ENCODE measurements around the gene RPGRIP1.
"Not testable (repeated sequence)": the region's sequence is repeated elsewhere in the genome, so short reads cannot be mapped to it uniquely, and the experiment has no call there.

RPGRIP1 gene

GRCh38 chr14:21302013-21302835, 22.3 kb downstream of the RPGRIP1 start:
- no peak for DNase-seq (ENCODE audit: low read depth)

GRCh38 chr14:21302836-21303140, 22.9 kb downstream of the RPGRIP1 start:
- DNase-seq (ENCODE audit: low read depth), result not testable (repeated sequence)

DNA sequence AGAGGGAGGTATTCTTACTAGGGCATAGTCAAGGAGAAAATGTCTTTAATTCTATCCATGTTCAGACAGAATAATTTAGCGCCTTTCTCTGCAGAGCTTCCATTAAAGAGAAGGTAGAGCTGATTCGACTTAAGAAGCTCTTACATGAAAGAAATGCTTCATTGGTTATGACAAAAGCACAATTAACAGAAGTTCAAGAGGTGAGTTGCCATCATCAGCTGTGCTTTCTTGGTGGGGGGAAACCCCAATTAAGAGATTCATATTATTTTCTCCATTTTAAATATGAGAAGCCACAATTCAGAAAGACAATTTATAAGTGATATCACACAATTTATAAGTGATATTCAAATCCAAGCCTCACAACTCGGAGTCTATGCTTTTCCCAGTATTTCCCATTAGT, 27.8 kb downstream of the RPGRIP1 start:
- no peak for DNase-seq (ENCODE audit: low read depth)

DNA sequence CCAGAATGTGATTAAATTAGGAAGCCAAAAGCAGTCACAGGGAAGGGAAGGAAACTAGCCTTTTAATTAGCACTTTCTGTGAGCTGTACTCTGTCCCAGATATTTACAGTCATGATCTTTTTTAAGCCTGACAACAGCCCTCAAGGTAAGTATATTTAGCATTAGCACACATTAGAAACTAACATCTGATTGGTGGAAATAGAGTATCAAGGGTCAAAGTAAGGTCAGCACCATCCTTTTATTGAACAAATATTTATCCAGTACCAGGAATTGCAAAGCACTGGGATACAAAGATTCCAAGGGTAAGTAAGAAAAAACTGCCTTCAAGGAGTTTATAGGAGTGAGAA, 28.2 kb downstream of the RPGRIP1 start:
- no peak for DNase-seq (ENCODE audit: low read depth)

- DNase-seq (ENCODE audit: low read depth), result peak; percentile 73
These were observed 28.8 kb downstream of the RPGRIP1 start for GRCh38 chr14:21308479-21309237.

GRCh38 chr14:21309238-21309636, 29.4 kb downstream of the RPGRIP1 start:
- no peak for DNase-seq (ENCODE audit: low read depth)

- DNase-seq (ENCODE audit: low read depth), result no peak
These were observed 30.1 kb downstream of the RPGRIP1 start for GRCh38 chr14:21309956-21310355.

DNA sequence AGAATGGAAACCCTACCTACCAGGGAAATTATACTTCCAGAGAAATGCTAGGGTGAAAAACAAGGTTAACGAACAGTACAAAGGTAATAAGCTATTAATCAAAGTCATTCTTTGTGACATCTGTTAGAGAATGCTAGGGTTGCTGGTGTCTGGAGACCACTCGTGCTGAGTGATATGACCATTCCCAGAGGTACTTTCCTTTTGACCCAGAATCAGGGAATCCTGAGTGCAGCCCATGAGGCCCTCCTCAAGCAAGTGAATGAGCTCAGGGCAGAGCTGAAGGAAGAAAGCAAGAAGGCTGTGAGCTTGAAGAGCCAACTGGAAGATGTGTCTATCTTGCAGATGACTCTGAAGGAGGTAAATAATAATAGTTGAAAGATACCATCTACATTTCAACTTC, 31.7 kb downstream of the RPGRIP1 start:
- DNase-seq (ENCODE audit: low read depth), result no peak

DNA sequence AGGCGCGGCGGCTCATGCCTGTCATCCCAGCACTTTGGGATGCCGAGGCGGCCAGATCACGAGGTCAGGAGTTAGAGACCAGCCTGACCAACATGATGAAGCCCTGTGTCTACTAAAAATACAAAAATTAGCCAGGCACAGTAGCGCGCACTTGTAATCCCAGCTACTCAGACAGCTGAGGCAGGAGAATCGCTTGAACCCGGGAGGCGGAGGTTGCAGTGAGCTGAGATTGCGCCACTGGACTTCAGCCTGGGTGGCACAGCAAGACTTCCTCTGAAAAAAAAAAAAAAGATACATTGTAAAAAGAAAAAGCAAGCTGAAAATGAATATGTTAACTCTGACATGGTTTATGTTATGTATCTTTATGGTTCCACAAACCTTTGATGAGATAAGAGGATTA, 33.6 kb downstream of the RPGRIP1 start:
- DNase-seq (ENCODE audit: low read depth), result no peak

DNA sequence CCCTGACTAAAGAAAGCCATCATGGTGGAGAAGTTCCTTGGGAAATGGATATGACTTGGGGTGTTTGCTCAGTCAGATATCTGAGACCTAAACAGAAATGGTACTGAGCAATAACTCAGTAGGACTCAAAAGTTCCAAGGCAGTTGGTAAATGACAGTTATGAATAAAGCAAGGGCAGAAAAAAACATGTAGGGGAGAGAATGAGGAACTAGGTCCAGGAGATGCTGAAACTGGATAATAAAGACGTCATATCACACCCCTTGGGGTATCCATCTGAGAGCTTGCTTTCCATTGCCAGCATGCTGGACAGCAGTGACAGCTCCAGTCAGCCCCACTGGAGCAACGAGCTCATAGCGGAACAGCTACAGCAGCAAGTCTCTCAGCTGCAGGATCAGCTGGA, 37.5 kb downstream of the RPGRIP1 start:
- DNase-seq (ENCODE audit: low read depth), result no peak

DNA sequence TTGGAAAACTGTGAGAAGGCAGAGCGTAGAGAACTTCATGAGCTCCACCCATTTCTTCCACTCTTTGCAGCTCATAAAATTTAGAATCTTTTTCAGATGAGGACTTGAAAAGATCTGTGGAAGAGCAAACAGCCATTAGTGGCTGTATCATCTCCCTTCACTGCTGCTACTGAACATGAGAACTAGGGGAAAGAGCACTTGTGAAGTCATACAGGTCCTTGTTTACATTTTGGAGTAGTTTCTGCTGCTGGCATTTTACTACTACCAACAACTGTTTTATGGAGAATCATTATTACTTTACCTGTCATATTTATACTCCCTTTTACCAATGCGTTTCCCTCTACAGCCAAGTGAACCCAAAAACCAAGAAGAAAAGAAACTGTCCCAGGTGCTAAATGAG, 41.0 kb downstream of the RPGRIP1 start:
- no peak for DNase-seq (ENCODE audit: low read depth)

DNA sequence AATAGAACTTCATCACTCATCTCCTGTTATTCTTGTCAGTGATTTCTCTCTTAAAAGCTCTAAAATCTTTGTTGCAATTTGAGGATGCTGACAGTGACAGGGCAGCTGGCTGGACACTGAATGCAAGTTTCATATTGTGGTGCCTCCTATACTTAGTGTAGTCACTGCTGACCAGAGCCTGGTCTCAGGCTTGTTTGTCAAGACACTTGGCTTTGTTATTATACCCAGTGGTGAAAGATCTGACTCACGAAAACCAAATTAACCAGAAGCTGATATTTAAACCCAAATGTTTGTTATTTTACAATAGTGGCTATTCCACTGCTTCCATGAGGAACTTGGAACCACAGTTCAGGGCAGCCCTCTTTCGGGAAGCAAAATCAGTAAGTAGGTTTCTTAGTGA, 42.8 kb downstream of the RPGRIP1 start:
- no peak for DNase-seq (ENCODE audit: low read depth)

GRCh38 chr14:21326972-21327371, 47.1 kb downstream of the RPGRIP1 start:
- DNase-seq (ENCODE audit: low read depth), result no peak
